ENCODE data around the gene KEL. TPM values are rescaled to one million over a fixed set of nuclear protein-coding genes. Genes with fewer than 3 reads are reported as not detected.

The KEL gene
- total RNA-seq, 1 donor from 2014 or later: 0.32 TPM

DNA sequence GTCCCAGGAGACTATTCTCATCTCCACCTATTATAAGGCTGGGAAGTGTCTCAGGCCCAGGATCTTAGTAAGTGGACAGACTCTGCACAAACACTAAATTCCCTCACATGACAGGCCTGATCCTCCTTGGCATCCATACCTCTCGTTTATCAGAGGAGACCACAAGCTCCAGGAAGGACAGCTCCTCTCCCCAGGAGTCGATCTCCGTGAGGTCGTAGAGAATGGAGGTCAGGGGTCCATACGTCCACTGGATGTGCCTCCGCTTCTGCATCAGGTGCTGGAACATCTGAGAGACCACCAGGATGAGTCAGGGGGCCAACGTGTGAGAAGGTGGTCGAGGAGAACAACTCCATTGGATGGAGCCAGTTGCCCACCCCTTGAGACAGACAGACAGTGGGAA lies 34.2 kb downstream of the KEL start:
- no peak for ATAC-seq

DNA sequence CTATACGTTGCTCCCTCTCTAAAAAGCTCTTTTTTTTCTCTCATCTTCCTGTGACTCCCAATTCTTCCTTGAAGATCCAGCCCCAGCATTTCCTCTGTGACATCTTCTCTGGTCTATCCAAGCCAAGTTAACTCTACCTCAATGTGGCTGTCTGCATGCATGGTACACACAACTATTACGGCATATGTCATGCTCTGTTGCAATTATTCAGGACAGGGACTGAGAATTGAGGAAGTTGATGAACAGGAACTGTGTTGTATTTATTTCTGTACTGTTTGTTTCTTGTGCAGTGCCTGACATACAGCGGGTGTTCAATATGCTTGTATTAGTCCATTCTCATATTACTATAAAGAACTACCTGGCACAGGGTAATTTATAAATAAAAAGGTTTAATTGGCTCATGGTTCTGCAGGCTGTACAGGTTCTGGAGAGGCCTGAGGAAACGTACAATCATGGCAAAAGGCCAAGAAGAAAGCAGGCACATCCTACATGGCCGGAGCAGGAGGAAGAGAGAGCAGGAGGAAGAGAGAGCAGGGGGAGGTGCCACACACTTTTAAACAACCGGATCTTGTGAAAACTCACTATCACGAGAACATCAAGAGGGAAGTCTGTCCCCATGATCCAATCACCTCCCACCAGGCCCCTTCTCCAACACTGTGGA lies 34.9 kb downstream of the KEL start:
- peak; percentile 65 for ATAC-seq

DNA sequence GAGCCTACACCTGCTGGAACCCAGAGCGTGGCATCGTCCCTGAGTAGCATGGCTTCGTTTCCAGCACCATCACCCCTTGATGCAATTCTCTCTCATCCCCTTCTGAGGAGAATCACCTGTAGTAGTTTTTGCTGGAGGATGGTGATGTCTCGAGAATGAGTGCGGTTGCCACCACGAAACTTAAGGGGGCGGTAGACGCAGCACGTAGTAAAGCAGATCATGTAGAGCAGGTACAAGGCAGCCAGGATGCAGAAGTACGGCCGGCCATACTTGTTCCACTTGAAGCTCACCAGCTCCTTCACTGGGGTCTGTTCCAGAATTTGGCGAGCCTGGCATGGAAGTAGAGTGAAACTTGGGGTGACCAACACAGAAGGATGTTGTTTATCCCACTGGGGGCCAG lies 36.8 kb downstream of the KEL start:
- no peak for ATAC-seq

DNA sequence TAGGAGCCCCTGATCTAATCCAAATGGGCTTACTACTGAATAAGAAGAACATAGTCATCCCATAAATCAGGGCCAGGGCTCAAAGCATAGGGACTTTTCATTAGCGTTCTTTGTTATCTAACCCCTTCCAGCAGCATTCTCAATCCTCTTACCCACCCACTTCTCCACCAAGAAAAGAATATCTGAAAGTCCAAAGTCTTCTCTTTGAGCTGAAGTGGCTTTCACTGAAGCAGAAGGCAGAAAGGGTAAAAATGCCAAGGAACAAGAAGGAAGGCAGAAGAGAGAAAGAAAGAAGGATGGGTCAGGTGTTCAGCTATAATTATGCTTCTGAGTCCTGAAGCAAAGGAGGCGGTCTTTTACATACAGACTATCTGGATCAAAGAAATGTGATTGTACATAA lies 38.8 kb downstream of the KEL start:
- no peak for ATAC-seq

DNA sequence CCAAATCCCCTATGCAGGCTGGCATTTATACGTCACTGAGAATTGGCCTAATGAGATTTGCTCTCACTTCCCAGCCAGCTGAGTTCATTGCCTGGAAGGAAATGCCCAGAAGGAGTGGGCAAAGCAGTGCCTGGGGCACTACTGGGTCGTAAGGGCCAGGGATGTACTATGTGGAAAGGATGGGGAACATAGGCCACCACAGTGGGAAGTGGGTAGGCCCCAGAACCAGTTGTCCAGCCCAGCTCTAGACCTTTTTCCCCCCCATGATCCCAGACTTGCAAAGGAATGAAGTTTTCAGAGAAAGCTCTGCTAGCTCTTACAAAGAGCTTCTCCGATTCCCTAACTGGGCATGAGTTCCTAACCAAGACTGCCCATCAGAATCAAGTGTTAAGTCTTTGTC lies 42.5 kb downstream of the KEL start:
- ATAC-seq: no peak

DNA sequence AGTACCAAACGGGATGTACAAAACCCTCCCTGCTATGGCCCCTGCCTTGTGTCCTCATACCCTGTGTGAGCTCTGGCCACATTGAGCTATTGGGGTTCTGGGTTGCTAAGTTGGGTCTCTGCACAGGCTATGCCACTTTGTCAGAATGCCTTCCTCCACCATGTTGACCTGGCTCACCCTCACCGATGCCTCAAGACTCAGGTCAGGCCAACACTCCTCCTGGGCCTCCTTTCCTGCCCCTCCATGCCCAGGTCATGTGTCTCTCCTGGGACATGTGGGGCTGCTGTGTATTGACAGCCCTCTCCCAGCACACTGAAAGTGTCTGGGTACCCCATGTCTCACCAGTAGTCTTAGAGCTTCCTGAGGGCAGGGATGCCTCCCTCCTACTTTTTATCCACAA lies 43.3 kb downstream of the KEL start:
- ATAC-seq: no peak

DNA sequence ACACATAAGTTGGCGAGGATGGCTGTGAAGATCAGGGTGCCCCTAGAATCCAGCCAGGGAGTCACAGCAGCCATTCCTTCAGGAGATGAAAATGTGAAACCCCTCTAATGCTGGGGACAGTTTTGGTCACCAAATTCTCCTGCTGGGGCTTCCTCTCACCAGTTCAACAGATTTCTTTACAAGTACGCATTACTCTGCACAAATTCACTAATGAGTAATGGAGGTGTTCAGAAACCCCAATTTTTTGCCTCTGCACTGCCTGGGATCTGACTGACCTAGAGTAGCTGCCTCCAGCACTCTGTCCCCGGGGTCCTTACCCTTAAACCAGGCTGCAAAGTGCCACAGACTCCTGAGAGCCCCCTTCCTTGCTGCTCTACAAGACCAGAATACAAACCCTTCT lies 44.7 kb downstream of the KEL start:
- ATAC-seq: no peak

DNA sequence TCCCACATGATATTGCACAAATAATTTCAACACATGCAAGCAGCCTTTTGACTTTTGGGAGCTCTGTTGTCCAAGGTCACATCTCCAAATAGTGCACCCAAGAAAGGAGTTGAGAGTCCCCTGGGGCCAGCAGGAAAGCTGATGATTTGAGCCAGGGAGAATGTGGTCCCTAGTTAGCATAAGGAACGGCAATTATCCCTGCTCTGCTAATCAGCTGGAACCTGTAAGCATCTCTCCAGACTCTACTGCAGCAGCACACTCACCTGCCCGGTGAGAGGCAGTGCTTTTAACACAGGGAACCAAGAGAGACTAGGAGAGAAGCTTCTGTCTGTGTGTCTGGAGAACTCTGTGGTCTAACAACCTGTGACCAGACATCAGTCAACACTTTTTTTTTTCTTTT lies 45.7 kb downstream of the KEL start:
- ATAC-seq: no peak

DNA sequence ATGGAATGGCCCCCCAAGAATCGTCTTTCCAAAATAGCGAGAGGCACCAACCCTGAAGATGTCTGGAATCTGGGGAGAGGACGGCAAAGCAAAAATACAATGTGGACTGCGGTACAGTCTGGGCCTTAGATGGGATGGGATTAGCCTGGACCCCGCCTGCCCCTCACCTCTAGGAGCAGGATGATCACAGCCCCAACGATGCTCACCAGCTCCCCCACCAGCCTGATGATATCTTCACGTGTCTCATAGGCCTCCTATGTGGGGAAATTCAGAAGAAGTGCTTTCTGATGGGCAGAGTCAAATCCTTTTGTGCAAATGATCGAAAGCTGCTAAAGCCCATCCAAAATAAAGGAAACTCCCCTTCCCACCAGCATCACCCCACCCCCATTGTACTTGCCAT lies 46.8 kb downstream of the KEL start:
- no peak for ATAC-seq

DNA sequence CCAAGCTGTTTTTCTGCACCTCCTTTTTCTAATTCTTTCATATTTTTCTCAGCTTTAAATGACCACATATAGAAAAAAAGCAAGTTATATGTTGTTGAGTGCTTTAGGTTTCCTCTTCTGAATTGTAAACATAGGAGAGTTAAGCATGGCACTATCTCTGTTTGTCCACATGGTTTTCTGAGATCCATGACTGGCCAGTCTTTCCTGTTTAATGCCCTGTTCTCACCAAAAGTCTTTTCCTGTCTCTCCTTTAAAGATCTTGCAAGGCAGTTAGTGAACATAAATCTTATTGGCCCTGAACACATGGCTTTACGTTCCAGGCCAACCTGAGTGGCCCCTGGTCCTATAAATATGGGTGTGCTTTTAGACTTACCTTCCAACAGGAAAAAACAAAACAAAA lies 48.0 kb downstream of the KEL start:
- ATAC-seq: no peak

DNA sequence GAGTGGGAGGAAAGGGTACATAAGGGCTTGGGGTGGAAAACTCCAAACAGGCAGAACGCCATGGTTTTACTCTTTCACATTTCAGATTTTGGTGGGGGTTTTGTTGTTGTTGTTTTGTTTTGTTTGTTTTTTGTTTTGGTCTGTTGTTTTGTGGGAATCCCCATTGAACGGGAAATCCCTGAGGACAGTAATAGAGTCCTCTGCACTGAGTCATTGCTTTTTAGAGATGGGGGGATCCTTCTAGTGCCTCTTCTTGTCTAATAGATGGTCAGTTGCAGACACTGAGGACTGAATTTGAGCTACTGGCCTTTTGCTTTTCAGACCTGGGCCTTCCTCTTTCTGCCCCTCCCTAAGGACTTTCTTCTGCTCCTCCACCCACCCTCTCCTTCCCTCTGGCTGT lies 48.6 kb downstream of the KEL start:
- ATAC-seq: no peak

DNA sequence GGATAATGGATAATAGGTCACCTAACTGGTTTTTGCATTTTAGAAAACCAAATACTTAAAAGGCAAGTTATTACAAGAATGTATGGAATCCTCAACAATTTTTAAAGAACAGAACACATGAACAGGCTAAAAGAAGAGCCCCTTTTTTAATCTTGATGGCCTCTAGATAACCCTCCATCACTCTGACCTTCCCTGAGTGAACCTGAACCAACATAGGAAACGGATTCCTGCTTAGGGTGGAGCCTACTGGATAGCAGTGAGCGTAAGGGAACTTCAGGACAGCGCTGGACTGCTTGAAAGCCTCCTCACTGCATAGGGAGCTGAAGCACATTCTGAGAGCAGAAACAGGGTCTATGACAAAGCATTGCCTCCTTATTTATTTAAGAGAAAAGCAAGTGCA lies 49.1 kb downstream of the KEL start:
- ATAC-seq: no peak

DNA sequence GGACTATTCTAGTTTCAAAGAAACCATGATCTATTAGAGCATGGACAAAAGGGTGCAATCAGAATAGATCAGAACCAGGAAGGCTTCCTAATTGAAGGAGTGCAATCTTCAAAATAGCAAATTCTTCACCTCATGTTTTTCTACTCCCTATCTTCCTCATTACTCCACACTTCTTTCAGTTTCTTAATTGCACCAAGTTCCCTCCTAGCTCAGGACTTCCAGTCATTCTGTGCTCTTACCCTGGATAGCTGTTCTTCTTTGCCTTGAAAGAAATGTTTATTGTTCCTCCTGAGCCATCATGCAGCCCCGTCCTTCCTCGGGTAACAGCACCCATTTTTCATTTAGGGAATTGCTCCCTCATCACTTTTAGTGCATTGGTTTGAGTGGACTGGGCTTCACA lies 51.7 kb downstream of the KEL start:
- no peak for ATAC-seq

DNA sequence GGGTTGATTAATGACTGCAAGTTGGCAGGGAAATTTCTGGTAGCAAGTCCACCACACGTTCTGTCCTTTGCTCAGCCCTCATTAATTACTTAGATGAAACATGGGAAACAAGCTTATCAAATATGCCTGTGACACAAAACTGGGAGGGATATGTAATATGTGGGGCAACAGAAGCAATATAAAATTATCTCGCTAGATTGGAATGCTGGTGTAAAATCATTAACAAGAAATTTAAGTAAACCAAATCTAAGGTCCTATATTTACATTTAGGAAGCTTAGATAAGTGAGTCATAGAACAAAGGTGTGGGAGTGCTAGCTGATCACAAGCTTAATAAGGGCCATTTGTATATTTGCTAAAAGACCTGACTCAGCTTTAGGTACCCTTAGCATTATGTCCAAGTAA lies 52.1 kb downstream of the KEL start:
- peak; percentile 72 for ATAC-seq

DNA sequence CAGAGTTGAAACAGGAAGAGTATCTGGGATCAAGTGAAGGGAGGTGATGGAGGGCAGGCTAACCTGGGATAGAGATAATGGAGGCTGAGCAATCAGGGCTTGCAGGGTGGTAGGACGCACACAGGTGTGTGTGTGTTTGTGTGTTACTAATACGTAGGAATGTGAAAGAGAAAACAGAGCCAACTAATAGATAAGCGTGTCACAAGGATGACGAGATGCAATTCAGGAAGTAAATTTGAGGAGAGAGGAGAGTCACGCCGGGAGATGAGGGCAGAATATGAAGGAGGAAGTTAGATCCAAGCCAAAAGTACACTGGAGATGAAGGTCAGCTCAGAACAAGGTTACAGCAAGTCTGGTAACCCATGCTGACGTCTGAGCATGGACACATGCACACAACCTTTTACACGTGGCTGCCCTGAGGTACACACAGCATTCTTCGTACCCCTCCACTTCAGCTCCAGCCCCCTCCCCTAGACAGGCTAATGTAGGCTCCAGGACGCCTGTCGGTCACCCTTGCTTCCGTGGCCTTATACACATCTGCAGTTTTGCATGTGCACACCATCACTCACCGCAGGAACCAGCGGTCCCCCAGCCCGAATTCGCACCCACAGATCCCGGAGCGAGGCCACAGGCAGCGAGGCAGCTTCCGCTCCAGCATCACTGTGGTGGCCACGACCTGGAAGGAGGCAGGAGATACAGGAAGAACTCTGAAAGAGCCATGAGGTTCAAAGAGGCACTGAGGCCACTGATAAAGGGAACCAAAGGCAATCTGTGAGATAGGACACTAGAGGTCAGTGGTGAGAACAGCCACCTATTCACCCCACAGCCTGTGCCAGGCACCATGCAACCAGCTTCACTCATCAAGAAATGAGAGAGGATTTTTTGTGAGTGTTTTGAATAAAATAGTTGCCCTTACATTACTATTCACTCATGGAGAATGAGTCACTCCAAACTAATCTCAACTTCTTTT lies 53.0 kb downstream of the KEL start:
- peak; percentile 64 for ATAC-seq

DNA sequence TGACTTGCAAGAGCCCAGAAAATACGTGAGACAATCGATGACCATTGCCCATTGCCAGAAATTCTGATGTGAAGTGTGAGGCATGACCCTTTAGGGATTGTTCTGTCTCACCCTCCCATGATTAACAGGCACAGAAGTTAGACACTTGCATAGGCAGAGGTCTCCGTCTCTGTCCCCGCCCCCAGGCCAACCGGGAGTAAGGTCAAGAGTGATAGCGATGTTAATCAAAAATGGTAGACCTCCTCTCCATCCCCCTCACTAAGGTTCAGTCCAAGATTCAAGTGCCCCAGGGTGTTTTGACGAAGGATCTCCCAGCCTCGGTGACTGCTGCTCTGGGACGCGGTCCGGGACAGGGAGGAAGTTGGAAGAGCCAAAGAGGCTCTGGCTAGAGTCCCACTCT lies 53.9 kb downstream of the KEL start:
- no peak for ATAC-seq

DNA sequence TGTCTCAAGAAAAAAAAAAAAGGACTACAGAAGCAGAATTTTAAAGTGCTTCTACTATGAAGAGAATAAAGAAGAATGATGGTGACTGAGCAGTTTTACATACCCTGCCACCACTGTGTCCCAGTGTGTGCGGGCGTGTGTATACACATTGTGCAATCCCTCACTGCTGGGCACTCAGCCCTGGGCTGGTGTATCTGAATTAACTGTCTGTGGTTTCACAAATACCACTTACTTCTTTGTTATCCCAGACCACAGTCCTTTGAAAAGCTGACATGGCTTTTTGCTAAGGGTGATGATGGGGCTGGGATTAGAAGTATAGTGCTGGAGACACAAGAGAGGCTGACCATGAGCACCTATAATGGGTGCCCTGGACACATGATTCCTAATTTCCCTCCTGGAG lies 55.5 kb downstream of the KEL start:
- ATAC-seq: no peak

DNA sequence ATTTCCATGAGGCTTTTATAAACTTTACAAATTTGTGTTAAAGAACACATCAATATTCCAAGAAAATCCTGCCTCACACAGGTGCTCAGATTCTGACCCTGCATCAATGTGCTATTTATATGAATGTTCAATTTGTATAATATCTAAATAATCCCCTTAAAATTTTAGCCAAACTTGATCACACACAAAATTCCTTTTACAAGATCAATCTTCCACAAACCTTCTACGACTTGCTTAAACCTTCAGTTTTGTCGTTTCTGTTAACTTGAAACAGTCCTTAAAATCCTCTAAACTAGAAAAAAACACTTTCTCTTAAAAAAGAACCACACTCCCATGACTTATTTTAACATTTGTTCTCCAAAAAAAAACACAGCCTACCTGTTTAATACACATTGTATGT lies 56.4 kb downstream of the KEL start:
- no peak for ATAC-seq

DNA sequence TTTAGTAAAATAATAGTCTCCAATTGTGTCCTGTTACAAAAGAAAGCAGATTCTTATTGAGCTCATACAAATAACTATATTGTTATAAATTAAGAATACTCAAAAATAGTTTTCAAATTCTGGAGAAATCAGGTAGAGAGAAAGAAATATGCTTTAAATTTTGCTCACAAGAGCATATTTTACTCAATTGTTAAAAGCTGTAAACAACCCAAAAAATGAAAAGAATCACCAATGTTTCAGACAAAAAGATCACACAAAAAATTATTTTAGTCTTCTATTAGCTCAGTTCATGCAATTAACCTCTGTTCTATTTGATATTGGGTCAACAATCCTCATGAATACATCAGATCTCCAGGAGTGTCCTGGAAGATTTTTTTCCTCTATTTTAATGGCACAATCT lies 58.0 kb downstream of the KEL start:
- no peak for ATAC-seq

DNA sequence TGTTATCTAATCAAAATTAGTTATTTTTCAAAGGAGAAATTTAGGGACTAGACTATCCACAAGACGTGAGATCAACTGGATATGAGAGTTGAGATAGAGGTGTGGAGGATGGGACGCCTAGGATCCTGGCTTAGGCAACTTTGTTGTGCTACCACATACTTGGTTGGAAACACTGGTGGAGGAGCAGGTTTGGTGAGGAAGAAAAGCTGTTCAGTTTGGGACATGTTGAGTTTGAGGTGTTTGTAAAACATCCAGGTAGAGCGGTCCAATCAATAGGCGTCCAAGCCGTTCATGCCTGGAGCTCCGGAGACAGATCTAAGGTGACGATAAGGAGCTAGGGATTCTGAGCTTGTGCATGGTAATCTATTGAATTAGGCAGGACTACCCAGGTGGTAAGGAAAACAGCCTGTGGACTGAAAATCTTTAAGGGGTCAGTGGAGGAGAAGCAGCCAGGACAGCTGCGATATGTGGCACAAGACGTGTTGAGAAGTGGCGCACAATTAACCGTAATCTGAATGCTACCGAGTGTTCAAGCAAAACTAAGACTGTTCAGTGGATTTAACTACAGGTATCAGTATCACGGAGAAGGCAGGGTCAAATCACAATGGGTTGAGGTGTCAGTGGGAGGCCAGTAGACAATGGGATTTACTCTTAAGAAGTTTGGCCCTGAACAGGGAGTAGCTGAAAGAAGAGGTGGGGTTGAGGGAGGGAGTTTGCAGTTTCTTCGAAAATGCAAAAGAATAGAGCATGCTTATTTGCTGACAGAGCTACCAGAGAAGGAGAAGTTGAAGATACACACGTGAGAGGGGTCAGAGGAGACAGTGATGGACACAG lies 60.5 kb downstream of the KEL start:
- ATAC-seq: peak; percentile 51

DNA sequence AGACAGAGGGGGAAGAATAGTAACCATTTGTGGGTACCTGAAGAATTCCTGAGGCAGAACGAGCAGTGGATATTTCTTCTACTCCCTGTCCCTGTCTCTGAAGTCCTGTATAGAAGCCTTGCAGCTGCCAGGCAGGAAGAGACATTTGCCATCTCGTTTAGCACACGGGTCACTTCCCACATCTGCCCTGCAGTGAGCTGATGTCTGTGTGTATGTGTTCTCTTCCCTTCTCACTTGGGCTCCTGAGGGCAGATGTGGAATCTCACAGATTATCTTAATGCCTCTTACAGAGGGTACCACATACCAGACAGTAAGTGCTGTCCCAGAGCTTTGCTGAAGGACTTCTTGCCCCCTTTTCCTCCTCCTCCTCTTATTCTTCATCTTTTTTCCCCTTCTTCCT lies 62.5 kb downstream of the KEL start:
- ATAC-seq: no peak

DNA sequence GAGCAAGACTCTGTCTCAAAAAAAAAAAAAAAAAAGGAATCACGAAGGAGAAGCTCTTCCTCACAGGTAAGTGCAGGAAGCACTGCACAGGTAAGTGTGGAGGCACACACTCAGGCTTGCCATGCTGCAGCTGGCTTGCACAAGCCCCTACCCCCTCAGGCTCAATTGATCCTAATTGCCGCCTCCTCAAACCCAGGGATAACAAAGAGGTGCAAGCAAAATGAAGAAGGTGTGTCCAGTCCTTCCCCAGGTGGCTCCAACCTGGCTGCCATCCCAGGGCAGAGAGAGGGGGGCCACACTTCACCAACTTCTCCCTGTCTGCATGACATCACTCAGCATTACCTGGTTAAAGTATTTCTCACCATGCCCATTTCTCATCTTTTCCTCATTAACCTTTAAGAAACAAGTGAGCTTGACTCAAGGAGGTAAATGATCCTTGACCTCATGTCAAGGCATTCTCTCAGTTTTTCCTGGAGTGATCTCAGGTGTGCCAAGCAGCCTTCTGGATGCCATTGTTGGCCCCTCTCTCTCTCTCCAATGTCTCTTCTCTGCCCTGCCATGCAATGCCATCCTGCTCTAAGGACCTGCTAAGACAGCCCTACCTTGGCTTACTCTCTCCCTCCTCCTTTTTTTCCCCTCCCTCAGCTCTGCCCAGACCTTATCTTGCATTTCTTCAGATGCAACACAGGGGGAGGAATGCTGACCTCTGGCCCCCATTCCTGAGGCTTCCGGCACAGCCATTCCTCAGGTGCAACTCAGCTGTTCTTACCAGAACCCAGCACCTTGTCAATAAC lies 63.6 kb downstream of the KEL start:
- peak; percentile 77 for ATAC-seq

Measured in esophagus mucosa (tissue), 1 donor.